OCI-LY1 (cell line): ENCODE results near the gene CD207.
"Not testable (repeated sequence)": the region's sequence is repeated elsewhere in the genome, so short reads cannot be mapped to it uniquely, and the experiment has no call there.

Experiments
- H2AFZ ChIP-seq: fragments of 200-600 bp; sonication (generic), shearing (Covaris generic); 2 replicates; pipeline ENCODE4 v1.6.0; 2014; ENCODE audit warnings: antibody characterized with exemption, mild to moderate bottlenecking, low read length
- H3F3A ChIP-seq: fragments of 200-600 bp; sonication (generic), shearing (Covaris generic); 2 replicates; pipeline ENCODE4 v1.6.0; 2014; ENCODE audit warnings: mild to moderate bottlenecking, antibody characterized with exemption, low read length, moderate library complexity; ENCODE audit not compliant: insufficient read depth
- H3K27ac ChIP-seq: fragments of 200-600 bp; sonication (generic); 2 replicates; pipeline ENCODE4 v1.5.1; 2014; ENCODE audit warnings: low read length, mixed run types, mild to moderate bottlenecking, low read depth; ENCODE audit not compliant: poor library complexity, severe bottlenecking
- H3K27me3 ChIP-seq: fragments of 200-600 bp; sonication (generic); 2 replicates; pipeline ENCODE4 v1.6.0; 2014; ENCODE audit warnings: antibody characterized with exemption, mild to moderate bottlenecking, low read length, moderate library complexity; ENCODE audit not compliant: insufficient read depth
- H3K36me3 ChIP-seq: fragments of 200-600 bp; sonication (generic); 2 replicates; pipeline ENCODE4 v1.6.1; 2014; ENCODE audit warnings: mild to moderate bottlenecking, antibody characterized with exemption, low read length, moderate library complexity, mixed read lengths; ENCODE audit not compliant: insufficient read depth
- H3K4me1 ChIP-seq: fragments of 200-600 bp; sonication (generic); 2 replicates; pipeline ENCODE4 v1.5.1; 2014; ENCODE audit warnings: mild to moderate bottlenecking, low read length, moderate library complexity; ENCODE audit not compliant: insufficient read depth, severe bottlenecking
- H3K4me2 ChIP-seq: fragments of 200-600 bp; sonication (generic), shearing (Covaris generic); 2 replicates; pipeline ENCODE4 v1.6.1; 2014; ENCODE audit warnings: low read length
- H3K4me3 ChIP-seq: fragments of 200-600 bp; sonication (generic); 2 replicates; pipeline ENCODE4 v1.5.1; 2014; ENCODE audit warnings: low read length, low read depth, mild to moderate bottlenecking, mixed read lengths; ENCODE audit not compliant: poor library complexity, severe bottlenecking
- H3K79me2 ChIP-seq: fragments of 200-600 bp; shearing (Covaris generic); 2 replicates; pipeline ENCODE4 v1.6.1; 2016; ENCODE audit warnings: mixed run types, low read length, mixed read lengths; ENCODE audit not compliant: insufficient read depth
- H3K9ac ChIP-seq: fragments of 200-600 bp; sonication (generic), shearing (Covaris generic); 2 replicates; pipeline ENCODE4 v1.6.1; 2014; ENCODE audit warnings: mild to moderate bottlenecking, low read length, mixed read lengths
- H3K9me2 ChIP-seq: fragments of 200-600 bp; sonication (generic), shearing (Covaris generic); 2 replicates; pipeline ENCODE4 v1.6.1; 2014; ENCODE audit warnings: low read depth, mild to moderate bottlenecking, low read length, mixed read lengths
- H3K9me3 ChIP-seq: fragments of 200-600 bp; shearing (Covaris generic); 2 replicates; pipeline ENCODE4 v1.6.1; 2014; ENCODE audit warnings: low read length, mixed read lengths
- H4K20me1 ChIP-seq: fragments of 200-600 bp; sonication (generic), shearing (Covaris generic); 2 replicates; pipeline ENCODE4 v1.6.0; 2016; ENCODE audit warnings: mild to moderate bottlenecking, low read length; ENCODE audit not compliant: insufficient read depth
- CTCF ChIP-seq: fragments of 200-600 bp; sonication (generic), shearing (Covaris generic); IDR thresholded peaks from 2 replicates; pipeline ENCODE4 v1.5.1; 2017; ENCODE audit warnings: mild to moderate bottlenecking, antibody characterized with exemption, low read length, moderate library complexity, mixed read lengths
- EZH2 ChIP-seq: fragments of 200-600 bp; sonication (generic), shearing (Covaris generic); IDR thresholded peaks from 2 replicates; pipeline ENCODE4 v1.8.0; 2017; ENCODE audit warnings: borderline replicate concordance, mixed run types, mild to moderate bottlenecking, antibody characterized with exemption, low read length, moderate library complexity, mixed read lengths

Gene CD207

GRCh38 chr2:70799706-70800105 is 35.9 kb downstream of the CD207 start:
- Histone ChIP-seq H4K20me1 (no peaks in the 10 kb centered on the region), H3K9me3 (no peaks in the 10 kb centered on the region)
- TF ChIP-seq CTCF (no peak), EZH2 (no peak)

GRCh38 chr2:70797996-70798395 is 37.6 kb downstream of the CD207 start:
- H3K27ac ChIP-seq, H3K27me3 ChIP-seq, H4K20me1 ChIP-seq, H3F3A ChIP-seq, H2AFZ ChIP-seq, H3K9me3 ChIP-seq, H3K4me3 ChIP-seq, H3K9me2 ChIP-seq, H3K36me3 ChIP-seq, H3K4me2 ChIP-seq, H3K9ac ChIP-seq, H3K4me1 ChIP-seq, H3K79me2 ChIP-seq: not testable (repeated sequence)

More at GRCh38 chr2:70799706-70800105, 35.9 kb downstream of the CD207 start:
- no peak overlapping the region for H3K27ac ChIP-seq
- no peak overlapping the region for H2AFZ ChIP-seq
- H3K36me3 ChIP-seq, result no peaks in the 10 kb centered on the region
- H3K27me3 ChIP-seq, result no peaks in the 10 kb centered on the region; the same call in 1 of the 2 replicates
- no peak overlapping the region for H3K4me2 ChIP-seq
- H3K9ac ChIP-seq, result no peak overlapping the region
- H3K79me2 ChIP-seq, result no peaks in the 10 kb centered on the region
- no peaks in the 10 kb centered on the region for H3K9me2 ChIP-seq
- no peak overlapping the region for H3K4me3 ChIP-seq
- no peaks in the 10 kb centered on the region for H3F3A ChIP-seq
- no peaks in the 10 kb centered on the region for H3K4me1 ChIP-seq

- TF ChIP-seq CTCF, result no peak
- TF ChIP-seq EZH2, result no peak
- Histone ChIP-seq H3K27me3 (no peaks in the 10 kb centered on the region; the same call in 1 of the 2 replicates), H3K9me3 (no peaks in the 10 kb centered on the region), H2AFZ (no peak overlapping the region), H3K9ac (no peak overlapping the region), H3F3A (no peaks in the 10 kb centered on the region), H3K79me2 (no peaks in the 10 kb centered on the region), H4K20me1 (no peaks in the 10 kb centered on the region), H3K27ac (no peak overlapping the region), H3K9me2 (no peaks in the 10 kb centered on the region), H3K4me1 (no peaks in the 10 kb centered on the region), H3K4me2 (no peak overlapping the region), H3K36me3 (no peaks in the 10 kb centered on the region), H3K4me3 (no peak overlapping the region)
Measured at GRCh38 chr2:70797506-70797905, 38.1 kb downstream of the CD207 start.

- Histone ChIP-seq H3F3A (no peaks in the 10 kb centered on the region), H3K36me3 (no peaks in the 10 kb centered on the region), H3K9ac (no peak overlapping the region), H2AFZ (no peak overlapping the region), H3K4me1 (no peaks in the 10 kb centered on the region), H3K27ac (no peak overlapping the region), H3K9me2 (no peaks in the 10 kb centered on the region), H3K27me3 (no peaks in the 10 kb centered on the region; the same call in 1 of the 2 replicates), H3K4me2 (no peak overlapping the region), H3K9me3 (no peaks in the 10 kb centered on the region), H4K20me1 (no peaks in the 10 kb centered on the region), H3K79me2 (no peaks in the 10 kb centered on the region), H3K4me3 (no peak overlapping the region)
- TF ChIP-seq EZH2 (no peak), CTCF (no peak)
Measured at GRCh38 chr2:70796262-70796661, 39.4 kb downstream of the CD207 start.
